ENCODE measurements around the gene MUC5AC.

GRCh38 chr11:1208394-1209261, 50.9 kb downstream of the MUC5AC start:
- TF ChIP-seq POLR2A (IDR thresholded peaks at IDR 0.05) = no peak
- TF ChIP-seq CTCF (IDR thresholded peaks at IDR 0.05 in 4 of 5, conservative IDR thresholded peaks at IDR 0.05 in 1 of 5) = no peak

Data from gastrocnemius medialis (tissue), 4 donors.